AG10803 (cell line): ENCODE results near the gene HMGN3.
"Not testable (repeated sequence)": the region's sequence is repeated elsewhere in the genome, so short reads cannot be mapped to it uniquely, and the experiment has no call there.

Source experiments
- DNase-seq: peaks from one replicate; pipeline ENCODE4 v3.0.0; 2010; ENCODE audit warnings: low read depth
- H3K4me3 ChIP-seq: 2 replicates; pipeline ENCODE4 v1.5.1; 2011; ENCODE audit warnings: mild to moderate bottlenecking, low read length, control low read depth
- TF ChIP-seq, protein P1 (sequence below): conservative IDR thresholded peaks from 2 replicates; pipeline ENCODE4 v1.5.1; 2011; ENCODE audit warnings: mild to moderate bottlenecking, low read length, control low read depth, inconsistent platforms

HMGN3 gene

GRCh38 chr6:79261666-79262065, 27.2 kb upstream of the HMGN3 start:
- DNase-seq, result no peak
- TF ChIP-seq, protein P1, sequence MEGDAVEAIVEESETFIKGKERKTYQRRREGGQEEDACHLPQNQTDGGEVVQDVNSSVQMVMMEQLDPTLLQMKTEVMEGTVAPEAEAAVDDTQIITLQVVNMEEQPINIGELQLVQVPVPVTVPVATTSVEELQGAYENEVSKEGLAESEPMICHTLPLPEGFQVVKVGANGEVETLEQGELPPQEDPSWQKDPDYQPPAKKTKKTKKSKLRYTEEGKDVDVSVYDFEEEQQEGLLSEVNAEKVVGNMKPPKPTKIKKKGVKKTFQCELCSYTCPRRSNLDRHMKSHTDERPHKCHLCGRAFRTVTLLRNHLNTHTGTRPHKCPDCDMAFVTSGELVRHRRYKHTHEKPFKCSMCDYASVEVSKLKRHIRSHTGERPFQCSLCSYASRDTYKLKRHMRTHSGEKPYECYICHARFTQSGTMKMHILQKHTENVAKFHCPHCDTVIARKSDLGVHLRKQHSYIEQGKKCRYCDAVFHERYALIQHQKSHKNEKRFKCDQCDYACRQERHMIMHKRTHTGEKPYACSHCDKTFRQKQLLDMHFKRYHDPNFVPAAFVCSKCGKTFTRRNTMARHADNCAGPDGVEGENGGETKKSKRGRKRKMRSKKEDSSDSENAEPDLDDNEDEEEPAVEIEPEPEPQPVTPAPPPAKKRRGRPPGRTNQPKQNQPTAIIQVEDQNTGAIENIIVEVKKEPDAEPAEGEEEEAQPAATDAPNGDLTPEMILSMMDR, result no peak
- no peak overlapping the region for H3K4me3 ChIP-seq

- no peak overlapping the region for H3K4me3 ChIP-seq
- no peak for DNase-seq
These were observed 26.3 kb upstream of the HMGN3 start for GRCh38 chr6:79260772-79261171.

DNA sequence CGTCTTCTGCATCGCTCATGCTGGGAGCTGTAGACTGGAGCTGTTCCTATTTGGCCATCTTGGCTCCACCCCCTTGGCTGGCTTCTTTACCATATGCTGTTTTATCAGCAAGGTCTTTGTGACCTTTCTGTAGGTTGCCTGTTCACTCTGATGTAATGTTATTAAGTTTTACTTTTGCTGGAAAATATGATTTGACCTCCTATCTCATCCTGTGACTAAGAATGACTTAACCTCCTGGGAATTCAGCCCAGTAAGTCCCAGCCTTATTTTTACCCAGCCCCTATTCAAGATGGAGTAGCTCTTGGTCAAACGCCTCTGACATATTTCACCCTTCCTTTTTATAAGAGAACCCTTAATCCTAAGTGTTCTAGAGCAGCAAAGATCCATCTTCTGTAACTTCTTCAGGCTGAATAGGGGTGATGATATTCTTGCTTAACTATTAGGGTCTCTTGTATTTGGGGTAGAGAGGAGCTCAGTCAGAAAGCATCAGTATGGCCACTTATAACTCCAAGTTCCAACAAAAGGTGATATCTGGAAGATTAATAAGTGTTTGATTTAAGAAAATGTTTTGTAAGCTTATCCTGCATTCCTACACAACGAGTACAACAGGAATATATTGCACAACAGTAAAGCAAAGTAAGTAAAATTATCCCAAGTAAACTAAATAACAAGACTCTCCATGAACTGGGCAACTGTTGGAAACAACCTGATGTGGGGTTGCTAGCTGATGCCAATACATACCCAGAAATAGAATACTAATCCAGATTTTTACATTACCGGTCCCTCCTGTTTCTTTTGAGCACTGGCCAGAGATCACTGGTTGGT, 23.1 kb upstream of the HMGN3 start:
- H3K4me3 ChIP-seq, result no peak overlapping the region
- TF ChIP-seq, protein P1, result no peak
- DNase-seq, result no peak

More at GRCh38 chr6:79260772-79261171, 26.3 kb upstream of the HMGN3 start:
- TF ChIP-seq, protein P1, result no peak

DNA sequence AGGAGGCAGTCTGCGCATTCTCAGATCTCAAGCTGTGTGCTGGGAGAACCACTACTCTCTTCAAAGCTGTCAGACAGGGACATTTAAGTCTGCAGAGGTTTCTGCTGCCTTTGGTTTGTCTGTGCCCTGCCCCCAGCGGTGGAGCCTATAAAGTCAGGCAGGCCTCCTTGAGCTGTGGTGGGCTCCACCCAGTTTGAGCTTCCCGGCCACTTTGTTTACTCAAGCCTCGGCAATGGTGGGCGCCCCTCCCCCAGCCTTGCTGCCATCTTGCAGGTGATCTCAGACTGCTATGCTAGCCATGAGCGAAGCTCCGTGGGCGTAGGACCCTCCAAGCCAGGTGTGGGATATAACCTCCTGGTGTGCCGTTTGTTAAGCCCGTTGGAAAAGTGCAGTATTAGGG, 22.3 kb upstream of the HMGN3 start:
- not testable (repeated sequence) for DNase-seq, H3K4me3 ChIP-seq

GRCh38 chr6:79255086-79255485, 20.6 kb upstream of the HMGN3 start:
- DNase-seq, result not testable (repeated sequence)

GRCh38 chr6:79250559-79250958, 16.1 kb upstream of the HMGN3 start:
- DNase-seq, result no peak
- TF ChIP-seq, protein P1, result no peak
- H3K4me3 ChIP-seq, result no peak overlapping the region

More at GRCh38 chr6:79255086-79255485, 20.6 kb upstream of the HMGN3 start:
- not testable (repeated sequence) for H3K4me3 ChIP-seq

DNA sequence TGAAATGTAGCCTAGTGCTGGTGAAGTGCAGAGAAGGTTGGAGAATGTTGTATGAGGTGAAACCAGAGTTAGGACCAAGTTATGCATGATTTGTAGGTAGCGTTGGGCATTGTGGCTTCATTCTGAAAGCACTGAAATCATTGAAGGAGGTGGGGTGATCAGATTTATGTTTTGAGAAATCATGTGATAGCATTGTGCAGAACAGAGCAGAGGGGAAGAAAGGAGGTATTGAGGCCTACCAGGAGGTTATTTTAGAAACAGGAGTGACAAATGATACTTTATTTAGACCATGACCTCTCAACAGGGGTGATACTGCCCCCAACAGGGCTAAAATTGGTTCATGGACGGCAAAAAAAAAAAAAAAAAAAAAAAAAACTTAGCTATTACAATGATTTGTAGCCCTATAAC, 15.6 kb upstream of the HMGN3 start:
- DNase-seq, result no peak
- no peak overlapping the region for H3K4me3 ChIP-seq
- TF ChIP-seq, protein P1, result peak; percentile 27

- H3K4me3 ChIP-seq, result no peak overlapping the region
- no peak for DNase-seq
- TF ChIP-seq, protein P1, result no peak
These were observed 14.7 kb upstream of the HMGN3 start for GRCh38 chr6:79249136-79249535.
